Liver (tissue), 3 donors: ENCODE data around the gene NOL9.
"Not testable (repeated sequence)": the region's sequence is repeated elsewhere in the genome, so short reads cannot be mapped to it uniquely, and the experiment has no call there.

Experiments
- FOXA1 ChIP-seq: IDR thresholded peaks from 2 replicates; pipeline ENCODE4 v1.6.1; 2016; ENCODE audit warnings: antibody characterized with exemption
- FOXA2 ChIP-seq: IDR thresholded peaks from 2 replicates; pipeline ENCODE4 v1.6.1; 2016; ENCODE audit warnings: antibody characterized with exemption
- GABPA ChIP-seq, 2 donors: IDR thresholded peaks in 1 of 2; conservative IDR thresholded peaks in 1 of 2; 2 replicates each; pipeline ENCODE4 v1.6.1; 2016; ENCODE audit warnings: antibody characterized with exemption in 2 of 2, mild to moderate bottlenecking in 1 of 2, moderate library complexity in 1 of 2
- HNF4A ChIP-seq, 2 donors: conservative IDR thresholded peaks; 2 replicates each; pipeline ENCODE4 v1.6.1; 2016; ENCODE audit warnings: antibody characterized with exemption in 2 of 2, mild to moderate bottlenecking in 2 of 2
- JUND ChIP-seq, 2 donors: IDR thresholded peaks; 2 replicates each; pipeline ENCODE4 v1.6.1; 2016; ENCODE audit warnings: antibody characterized with exemption in 2 of 2
- RAD21 ChIP-seq, 2 donors: IDR thresholded peaks; 2 replicates each; pipeline ENCODE4 v1.6.1; 2016; ENCODE audit warnings: antibody characterized with exemption in 2 of 2, mild to moderate bottlenecking in 2 of 2
- TAF1 ChIP-seq: conservative IDR thresholded peaks from 2 replicates; pipeline ENCODE4 v1.6.1; 2016; ENCODE audit warnings: antibody characterized with exemption, mild to moderate bottlenecking
- TF ChIP-seq, protein P1 (sequence below): fragments of 150-350 bp; IDR thresholded peaks from 2 replicates; pipeline ENCODE4 v1.5.1; 2017; ENCODE audit warnings: improper control_type of control experiment, low read depth, low read length; ENCODE audit not compliant: missing input control
- TF ChIP-seq, protein P2 (sequence below): IDR thresholded peaks from 2 replicates; pipeline ENCODE4 v1.6.1; 2016; ENCODE audit warnings: antibody characterized with exemption
- donor health status: healthy.
- donor health status: healthy.

- TF ChIP-seq, protein P1, sequence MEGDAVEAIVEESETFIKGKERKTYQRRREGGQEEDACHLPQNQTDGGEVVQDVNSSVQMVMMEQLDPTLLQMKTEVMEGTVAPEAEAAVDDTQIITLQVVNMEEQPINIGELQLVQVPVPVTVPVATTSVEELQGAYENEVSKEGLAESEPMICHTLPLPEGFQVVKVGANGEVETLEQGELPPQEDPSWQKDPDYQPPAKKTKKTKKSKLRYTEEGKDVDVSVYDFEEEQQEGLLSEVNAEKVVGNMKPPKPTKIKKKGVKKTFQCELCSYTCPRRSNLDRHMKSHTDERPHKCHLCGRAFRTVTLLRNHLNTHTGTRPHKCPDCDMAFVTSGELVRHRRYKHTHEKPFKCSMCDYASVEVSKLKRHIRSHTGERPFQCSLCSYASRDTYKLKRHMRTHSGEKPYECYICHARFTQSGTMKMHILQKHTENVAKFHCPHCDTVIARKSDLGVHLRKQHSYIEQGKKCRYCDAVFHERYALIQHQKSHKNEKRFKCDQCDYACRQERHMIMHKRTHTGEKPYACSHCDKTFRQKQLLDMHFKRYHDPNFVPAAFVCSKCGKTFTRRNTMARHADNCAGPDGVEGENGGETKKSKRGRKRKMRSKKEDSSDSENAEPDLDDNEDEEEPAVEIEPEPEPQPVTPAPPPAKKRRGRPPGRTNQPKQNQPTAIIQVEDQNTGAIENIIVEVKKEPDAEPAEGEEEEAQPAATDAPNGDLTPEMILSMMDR: not testable (repeated sequence)
- TF ChIP-seq FOXA2; FOXA1; GABPA (IDR thresholded peaks at IDR 0.05 in 1 of 2, conservative IDR thresholded peaks at IDR 0.05 in 1 of 2); JUND (IDR thresholded peaks at IDR 0.05); TAF1; RAD21 (IDR thresholded peaks at IDR 0.05); HNF4A (conservative IDR thresholded peaks at IDR 0.05): not testable (repeated sequence)
- TF ChIP-seq, protein P2, sequence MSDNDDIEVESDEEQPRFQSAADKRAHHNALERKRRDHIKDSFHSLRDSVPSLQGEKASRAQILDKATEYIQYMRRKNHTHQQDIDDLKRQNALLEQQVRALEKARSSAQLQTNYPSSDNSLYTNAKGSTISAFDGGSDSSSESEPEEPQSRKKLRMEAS: not testable (repeated sequence)
These were observed 45.7 kb upstream of the NOL9 start for GRCh38 chr1:6599991-6600390.
